Uterus (tissue), 2 donors: ENCODE data around the gene ARID5A.

Experiments used
- CTCF ChIP-seq, 4 experiments: fragments of 200-600 bp in 2 of 4; fragments of 450-650 bp in 2 of 4; sonication (generic) in 2 of 4; IDR thresholded peaks; one replicate each; pipeline ENCODE4 v1.5.1; 2016 to 2019; ENCODE audit warnings: antibody characterized with exemption in 4 of 4, mild to moderate bottlenecking in 2 of 4, moderate library complexity in 1 of 4
- POLR2A ChIP-seq, 2 donors: fragments of 450-650 bp; IDR thresholded peaks; one replicate each; pipeline ENCODE4 v1.6.1; 2016; ENCODE audit warnings: antibody characterized with exemption in 2 of 2, mild to moderate bottlenecking in 1 of 2, moderate library complexity in 1 of 2

GRCh38 chr2:96564563-96564962, 28.0 kb downstream of the ARID5A start:
- TF ChIP-seq CTCF (IDR thresholded peaks at IDR 0.05) (no peak), POLR2A (IDR thresholded peaks at IDR 0.05) (no peak)
